ENCODE results near the gene RAB34. TPM values are rescaled to one million over a fixed set of nuclear protein-coding genes. Genes with fewer than 3 reads are reported as not detected.

RAB34 gene
- total RNA-seq, 1 donor: 186 TPM

- TF ChIP-seq, protein P1, sequence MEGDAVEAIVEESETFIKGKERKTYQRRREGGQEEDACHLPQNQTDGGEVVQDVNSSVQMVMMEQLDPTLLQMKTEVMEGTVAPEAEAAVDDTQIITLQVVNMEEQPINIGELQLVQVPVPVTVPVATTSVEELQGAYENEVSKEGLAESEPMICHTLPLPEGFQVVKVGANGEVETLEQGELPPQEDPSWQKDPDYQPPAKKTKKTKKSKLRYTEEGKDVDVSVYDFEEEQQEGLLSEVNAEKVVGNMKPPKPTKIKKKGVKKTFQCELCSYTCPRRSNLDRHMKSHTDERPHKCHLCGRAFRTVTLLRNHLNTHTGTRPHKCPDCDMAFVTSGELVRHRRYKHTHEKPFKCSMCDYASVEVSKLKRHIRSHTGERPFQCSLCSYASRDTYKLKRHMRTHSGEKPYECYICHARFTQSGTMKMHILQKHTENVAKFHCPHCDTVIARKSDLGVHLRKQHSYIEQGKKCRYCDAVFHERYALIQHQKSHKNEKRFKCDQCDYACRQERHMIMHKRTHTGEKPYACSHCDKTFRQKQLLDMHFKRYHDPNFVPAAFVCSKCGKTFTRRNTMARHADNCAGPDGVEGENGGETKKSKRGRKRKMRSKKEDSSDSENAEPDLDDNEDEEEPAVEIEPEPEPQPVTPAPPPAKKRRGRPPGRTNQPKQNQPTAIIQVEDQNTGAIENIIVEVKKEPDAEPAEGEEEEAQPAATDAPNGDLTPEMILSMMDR (IDR thresholded peaks at IDR 0.05; ENCODE audit: extremely low read depth, low read depth, low read length): no peak
- peak overlapping the region; percentile 87 for H3K4me2 ChIP-seq (ENCODE audit: insufficient read depth, low read length)
- peaks cover 46% of the 10 kb centered on the region for H3K4me1 ChIP-seq (ENCODE audit: insufficient read depth, low read length)
- no peaks in the 10 kb centered on the region for H3K9me3 ChIP-seq (ENCODE audit: low read depth, low read length)
- peaks cover 46% of the 10 kb centered on the region for H4K20me1 ChIP-seq (ENCODE audit: insufficient read depth, low read length)
- H3K27ac ChIP-seq (ENCODE audit: low read depth, low read length): peak overlapping the region; percentile 73
- H3K79me2 ChIP-seq (ENCODE audit: insufficient read depth, low read length): peaks cover 47% of the 10 kb centered on the region
- peak; percentile 86 for DNase-seq (ENCODE audit: insufficient read length, low spot score, missing footprints)
- peak overlapping the region; percentile 20 for H2AFZ ChIP-seq (ENCODE audit: low read length)
- peaks cover 48% of the 10 kb centered on the region for H3K36me3 ChIP-seq (ENCODE audit: insufficient read depth, low read length)
- H3K4me3 ChIP-seq (ENCODE audit: insufficient read depth, low read length): peak overlapping the region; percentile 91
- H3K27me3 ChIP-seq (ENCODE audit: insufficient read depth, low read length): no peaks in the 10 kb centered on the region
Measured at GRCh38 chr17:28716740-28717577, 709 bp downstream of the RAB34 start.

DNA sequence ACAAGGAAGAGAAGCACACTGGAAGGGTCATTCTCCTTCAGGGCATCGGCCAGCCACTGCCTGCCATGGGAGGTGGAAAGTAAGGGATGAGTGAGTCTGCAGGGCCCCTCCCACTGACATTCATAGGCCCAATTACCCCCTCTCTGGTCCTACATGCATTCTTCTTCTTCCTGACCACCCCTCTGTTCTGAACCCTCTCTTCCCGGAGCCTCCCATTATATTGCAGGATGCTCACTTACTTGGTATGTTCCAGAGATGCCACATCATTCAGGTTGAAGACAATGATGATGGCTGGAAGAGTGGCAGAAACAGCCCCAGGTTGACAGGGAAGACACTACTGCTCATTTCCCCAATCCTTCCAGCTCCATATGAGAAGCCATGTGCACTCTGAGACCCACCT lies 2.5 kb downstream of the RAB34 start:
- peaks cover 30% of the 10 kb centered on the region for H3K79me2 ChIP-seq (ENCODE audit: insufficient read depth, low read length)
- TF ChIP-seq, protein P1 (IDR thresholded peaks at IDR 0.05; ENCODE audit: extremely low read depth, low read depth, low read length): no peak
- no peak overlapping the region for H3K27ac ChIP-seq (ENCODE audit: low read depth, low read length)
- H3K9me3 ChIP-seq (ENCODE audit: low read depth, low read length): no peaks in the 10 kb centered on the region
- no peak for DNase-seq (ENCODE audit: insufficient read length, low spot score, missing footprints)
- no peak overlapping the region for H2AFZ ChIP-seq (ENCODE audit: low read length)
- H3K4me1 ChIP-seq (ENCODE audit: insufficient read depth, low read length): peaks cover 44% of the 10 kb centered on the region
- peaks cover 31% of the 10 kb centered on the region for H4K20me1 ChIP-seq (ENCODE audit: insufficient read depth, low read length)
- peaks cover 35% of the 10 kb centered on the region for H3K36me3 ChIP-seq (ENCODE audit: insufficient read depth, low read length)
- H3K4me3 ChIP-seq (ENCODE audit: insufficient read depth, low read length): no peak overlapping the region
- peak overlapping the region; percentile 87 for H3K4me2 ChIP-seq (ENCODE audit: insufficient read depth, low read length)
- H3K27me3 ChIP-seq (ENCODE audit: insufficient read depth, low read length): no peaks in the 10 kb centered on the region

- peaks cover 47% of the 10 kb centered on the region for H3K4me1 ChIP-seq (ENCODE audit: insufficient read depth, low read length)
- no peak overlapping the region for H2AFZ ChIP-seq (ENCODE audit: low read length)
- H3K4me2 ChIP-seq (ENCODE audit: insufficient read depth, low read length): no peak overlapping the region
- peaks cover 28% of the 10 kb centered on the region for H3K79me2 ChIP-seq (ENCODE audit: insufficient read depth, low read length)
- DNase-seq (ENCODE audit: insufficient read length, low spot score, missing footprints): peak; percentile 71
- no peaks in the 10 kb centered on the region for H3K27me3 ChIP-seq (ENCODE audit: insufficient read depth, low read length)
- peaks cover 30% of the 10 kb centered on the region for H4K20me1 ChIP-seq (ENCODE audit: insufficient read depth, low read length)
- H3K36me3 ChIP-seq (ENCODE audit: insufficient read depth, low read length): peaks cover 35% of the 10 kb centered on the region
- H3K4me3 ChIP-seq (ENCODE audit: insufficient read depth, low read length): no peak overlapping the region
- H3K9me3 ChIP-seq (ENCODE audit: low read depth, low read length): no peaks in the 10 kb centered on the region
- no peak overlapping the region for H3K27ac ChIP-seq (ENCODE audit: low read depth, low read length)
- TF ChIP-seq, protein P1 (IDR thresholded peaks at IDR 0.05; ENCODE audit: extremely low read depth, low read depth, low read length): no peak
Measured at GRCh38 chr17:28714281-28714680, 3.4 kb downstream of the RAB34 start.

DNA sequence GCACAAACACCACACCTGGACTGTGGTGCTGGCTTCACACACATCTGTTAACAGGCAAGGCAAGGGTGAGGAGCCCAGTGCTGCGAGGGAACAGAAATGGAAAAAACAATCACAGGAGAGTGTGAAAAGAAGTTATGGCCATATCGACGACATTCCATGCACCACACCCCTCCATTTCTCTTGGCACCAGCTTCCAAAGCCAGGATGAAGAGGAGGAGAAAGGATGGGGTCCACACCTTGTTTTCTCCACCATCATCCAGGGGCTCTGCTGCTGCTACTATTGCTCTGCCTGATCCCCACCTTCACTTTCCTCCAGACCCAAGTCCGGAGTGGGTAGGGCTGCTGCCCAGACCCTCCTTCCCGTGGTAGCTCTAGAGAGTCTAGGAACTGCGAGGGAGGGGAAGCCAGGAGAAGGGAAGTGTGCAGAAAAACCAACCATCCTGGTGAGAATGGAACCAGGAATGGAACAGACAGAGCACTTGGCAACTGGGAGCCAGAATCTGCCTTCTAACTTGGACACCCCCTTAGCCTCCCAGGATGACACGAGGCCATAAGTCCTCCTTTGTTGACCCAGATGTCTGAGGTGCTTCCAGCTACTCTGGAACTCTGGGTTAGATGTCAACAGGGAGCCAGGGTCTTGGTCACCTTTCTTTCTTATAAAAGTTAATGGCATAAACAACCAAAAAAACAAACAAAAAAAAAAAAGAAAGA lies 4.8 kb downstream of the RAB34 start:
- Histone ChIP-seq H3K79me2 (ENCODE audit: insufficient read depth, low read length) (peaks cover 28% of the 10 kb centered on the region), H2AFZ (ENCODE audit: low read length) (no peak overlapping the region), H3K4me1 (ENCODE audit: insufficient read depth, low read length) (peaks cover 33% of the 10 kb centered on the region), H3K27ac (ENCODE audit: low read depth, low read length) (no peak overlapping the region), H3K36me3 (ENCODE audit: insufficient read depth, low read length) (peaks cover 35% of the 10 kb centered on the region), H3K27me3 (ENCODE audit: insufficient read depth, low read length) (no peaks in the 10 kb centered on the region), H3K9me3 (ENCODE audit: low read depth, low read length) (no peaks in the 10 kb centered on the region), H3K4me2 (ENCODE audit: insufficient read depth, low read length) (peak overlapping the region; percentile 93), H3K4me3 (ENCODE audit: insufficient read depth, low read length) (no peak overlapping the region), H4K20me1 (ENCODE audit: insufficient read depth, low read length) (peaks cover 30% of the 10 kb centered on the region)
- peak; percentile 75 for DNase-seq (ENCODE audit: insufficient read length, low spot score, missing footprints)
- TF ChIP-seq, protein P1 (IDR thresholded peaks at IDR 0.05; ENCODE audit: extremely low read depth, low read depth, low read length): no peak

All from osteoblast (primary cell).